Aortic smooth muscle cell (primary cell): ENCODE data around the gene ZNG1E. TPM values are rescaled to one million over a fixed set of nuclear protein-coding genes. Genes with fewer than 3 reads are reported as not detected.

Experiments used
- total RNA-seq: library from RNA; depleted of rRNA; stranded (reverse); fragments of >200 nt; gene quantifications from 2 replicates; pipeline ENCODE4 v1.2.3, GENCODE V29; 2014

ZNG1E gene
- 20.6 and 26.1 TPM in 2 replicates for total RNA-seq

DNA sequence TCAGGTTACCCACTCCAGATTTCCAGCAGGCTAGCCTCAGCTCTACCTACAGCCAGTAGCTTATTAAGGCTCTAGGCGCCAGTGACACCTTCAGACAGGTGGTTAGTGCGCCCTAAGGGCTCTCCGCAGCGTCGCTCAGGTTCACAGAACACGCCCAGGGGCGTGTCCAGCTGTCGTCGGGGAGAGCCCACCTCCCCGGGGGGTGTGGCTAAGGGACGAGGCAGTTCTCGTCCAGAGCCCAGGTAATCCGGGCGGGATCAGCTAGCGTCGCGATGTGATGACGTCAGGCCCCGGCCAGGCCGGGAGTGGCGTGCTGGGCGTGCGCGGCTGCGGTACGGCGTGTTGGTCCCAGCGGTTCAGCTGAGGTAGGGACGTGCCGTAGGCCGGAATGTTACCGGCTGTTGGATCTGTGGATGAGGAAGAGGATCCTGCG is at the start of gene ZNG1E:
Gene ZNG1E (plus strand): TSS at position 340 of the 433 bp plus-strand sequence. CDS start 49 bp downstream, at position 389.

GRCh38 chr9:65737096-65737564 is 61.4 kb downstream of the ZNG1E start, which contains the start of gene FOXD4L4:
FOXD4L4 (plus strand) TSS chr9:65737146; CDS start chr9:65737146, 0 bp downstream.

Other genes with a start within 250 kb of the ZNG1E start
- gene FOXD4L4, start 61.2 kb downstream of the ZNG1E start, total RNA-seq: under 0.01 and 0.26 TPM in 2 replicates